ENCODE data around the gene LRPAP1. TPM values are rescaled to one million over a fixed set of nuclear protein-coding genes. Genes with fewer than 3 reads are reported as not detected.

Gene LRPAP1
- total RNA-seq, 4 donors from 2014 or later: 88.5 to 201 (median 174) TPM

GRCh38 chr4:3468154-3468553 lies 64.1 kb downstream of the LRPAP1 start:
- DNase-seq (ENCODE audit: extremely low spot score): no peak
- Histone ChIP-seq H3K4me1 (peaks cover 8 to 15% (median 9%) of the 10 kb centered on the region in 4 donors), H3K36me3 (no peaks in the 10 kb centered on the region), H3K9me3 (no peaks in the 10 kb centered on the region), H3K27me3 (peaks cover 0 to 58% (median 0%) of the 10 kb centered on the region in 4 donors), H3K27ac (replicated peaks in 1 of 4) (no peak overlapping the region), H3K4me3 (no peak overlapping the region)
- intact Hi-C loops (cut with DNase I): no loop called here
- 89% methylated on average over 10 of the region's 10 CpGs for WGBS
- TF ChIP-seq POLR2A (IDR thresholded peaks at IDR 0.05; ENCODE audit: low read depth) (no peak), POLR2AphosphoS5 (IDR thresholded peaks at IDR 0.05) (no peak), EP300 (IDR thresholded peaks at IDR 0.05) (no peak), CTCF (IDR thresholded peaks at IDR 0.05) (no peak)

GRCh38 chr4:3467601-3468031 lies 64.6 kb downstream of the LRPAP1 start:
- TF ChIP-seq EP300 (IDR thresholded peaks at IDR 0.05) (no peak), POLR2A (IDR thresholded peaks at IDR 0.05; ENCODE audit: low read depth) (no peak), CTCF (IDR thresholded peaks at IDR 0.05) (no peak), POLR2AphosphoS5 (IDR thresholded peaks at IDR 0.05) (no peak)
- Histone ChIP-seq H3K36me3 (no peaks in the 10 kb centered on the region), H3K27ac (replicated peaks in 1 of 4) (no peak overlapping the region), H3K4me1 (peaks cover 13 to 15% (median 14%) of the 10 kb centered on the region in 4 donors), H3K4me3 (no peak overlapping the region), H3K9me3 (no peaks in the 10 kb centered on the region), H3K27me3 (peaks cover 0 to 58% (median 0%) of the 10 kb centered on the region in 4 donors)
- WGBS: 90% methylated on average over 15 of the region's 15 CpGs
- DNase-seq (ENCODE audit: extremely low spot score): no peak
- intact Hi-C loops (cut with DNase I): no loop called here

- H3K27me3 ChIP-seq: peaks cover 0 to 58% (median 0%) of the 10 kb centered on the region in 4 donors
- H3K9me3 ChIP-seq: no peaks in the 10 kb centered on the region
- WGBS: 84% methylated on average over 32 of the region's 40 CpGs
- no peaks in the 10 kb centered on the region for H3K36me3 ChIP-seq
- DNase-seq (ENCODE audit: extremely low spot score): no peak
- intact Hi-C loops (cut with DNase I): no loop called here
- H3K4me3 ChIP-seq: no peak overlapping the region
- no peak for TF ChIP-seq EP300 (IDR thresholded peaks at IDR 0.05)
- TF ChIP-seq CTCF (IDR thresholded peaks at IDR 0.05): no peak
- no peak for TF ChIP-seq POLR2AphosphoS5 (IDR thresholded peaks at IDR 0.05)
- TF ChIP-seq POLR2A (IDR thresholded peaks at IDR 0.05; ENCODE audit: low read depth): no peak
- H3K4me1 ChIP-seq: peaks cover 15 to 21% (median 20%) of the 10 kb centered on the region in 4 donors
- no peak overlapping the region for H3K27ac ChIP-seq (replicated peaks in 1 of 4)
Measured at GRCh38 chr4:3466691-3467600, 65.3 kb downstream of the LRPAP1 start.

GRCh38 chr4:3465698-3466671 lies 66.2 kb downstream of the LRPAP1 start:
- Histone ChIP-seq H3K9me3 (no peaks in the 10 kb centered on the region), H3K4me1 (peaks cover 22 to 31% (median 28%) of the 10 kb centered on the region in 4 donors), H3K4me3 (no peak overlapping the region), H3K27me3 (peaks cover 0 to 48% (median 0%) of the 10 kb centered on the region in 4 donors), H3K27ac (replicated peaks in 1 of 4) (no peak overlapping the region), H3K36me3 (no peaks in the 10 kb centered on the region)
- no peak for DNase-seq (ENCODE audit: extremely low spot score)
- intact Hi-C loops (cut with DNase I): no loop called here
- whole genome bisulfite sequencing: 73% methylated on average over 35 of the region's 41 CpGs
- TF ChIP-seq CTCF (IDR thresholded peaks at IDR 0.05): no peak
- no peak for TF ChIP-seq POLR2A (IDR thresholded peaks at IDR 0.05; ENCODE audit: low read depth)
- no peak for TF ChIP-seq EP300 (IDR thresholded peaks at IDR 0.05)
- TF ChIP-seq POLR2AphosphoS5 (IDR thresholded peaks at IDR 0.05): no peak

Data from esophagus muscularis mucosa (tissue), 4 donors.